Vagina (tissue), 2 donors: ENCODE data around the gene FCER2.

ENCODE experiments used
- POLR2A ChIP-seq, 2 donors: fragments of 450-650 bp; IDR thresholded peaks; one replicate each; pipeline ENCODE4 v1.6.1; 2017; ENCODE audit warnings: antibody characterized with exemption in 2 of 2, mild to moderate bottlenecking in 2 of 2, moderate library complexity in 2 of 2
- POLR2AphosphoS5 ChIP-seq, 2 donors: sonication (generic); formaldehyde crosslinking; IDR thresholded peaks; one replicate each; pipeline ENCODE4 v1.9.0; 2017; ENCODE audit warnings: antibody characterized with exemption in 2 of 2, mild to moderate bottlenecking in 2 of 2, low read depth in 1 of 2; ENCODE audit not compliant: insufficient read depth in 1 of 2

- TF ChIP-seq POLR2A (IDR thresholded peaks at IDR 0.05) (no peak), POLR2AphosphoS5 (IDR thresholded peaks at IDR 0.05; ENCODE audit: insufficient read depth in 1 of 2, low read depth in 1 of 2) (no peak)
Observed at GRCh38 chr19:7643031-7643415, 58.9 kb downstream of the FCER2 start.
